ENCODE data around the gene FBXO47. TPM values are rescaled to one million over a fixed set of nuclear protein-coding genes. Genes with fewer than 3 reads are reported as not detected.

Gene FBXO47
- total and polyA plus RNA-seq, 9 of the 15 experiments (the other 6 are each of a cell fraction or from before 2014, with no cell fraction given), result not detected

GRCh38 chr17:38897671-38898290, 69.4 kb downstream of the FBXO47 start (continued):
- no peak for TF ChIP-seq ZNF146 (CRISPR knock-in tag; IDR thresholded peaks at IDR 0.05; ENCODE audit: unreplicated experiment)
- no peak for TF ChIP-seq ID3 (CRISPR knock-in tag; IDR thresholded peaks at IDR 0.05)
- no peak for TF ChIP-seq ID3 (tag; IDR thresholded peaks at IDR 0.05)
- no peak for TF ChIP-seq ASH1L (IDR thresholded peaks at IDR 0.05; ENCODE audit: borderline replicate concordance, low read depth, partially characterized antibody)
- no peak for TF ChIP-seq STAT6 (CRISPR knock-in tag; IDR thresholded peaks at IDR 0.05)
- TF ChIP-seq CBFB (CRISPR knock-in tag; IDR thresholded peaks at IDR 0.05), result no peak

- H3K9ac ChIP-seq (ENCODE audit: insufficient read depth in 1 of 2, low read depth in 2 of 2, low read length in 2 of 2), result no peak overlapping the region; a peak in 1 of 4 replicates
- H3K4me3 ChIP-seq, result no peak overlapping the region
- H3K79me2 ChIP-seq (ENCODE audit: control insufficient read depth, insufficient read depth, low read length), result peaks cover 19% of the 10 kb centered on the region; the same call in 2 of the 3 replicates
- H4K20me1 ChIP-seq (replicated peaks; ENCODE audit: control insufficient read depth, insufficient read depth, low read length), result peaks cover 40% of the 10 kb centered on the region
- CTCF ChIA-PET (ENCODE audit: low intra/inter-chr PET ratio), result no interaction called here
- POLR2A ChIA-PET, result interaction anchor here (0.5 to 2.4 kb wide), 5 partner anchors 9 to 182 kb away, joined by 4 to 9 read pairs (median 4); no protein-coding TSS in a partner anchor
- in situ Hi-C loops (cut with MboI), result no loop called here
- no peaks in the 10 kb centered on the region for H3K27me3 ChIP-seq (ENCODE audit: control insufficient read depth in 2 of 2, insufficient read depth in 2 of 2, low read length in 2 of 2)
- peaks cover 4% of the 10 kb centered on the region for H3K9me1 ChIP-seq (ENCODE audit: control insufficient read depth, insufficient read depth, low read length)
- TF ChIP-seq DNMT1 (IDR thresholded peaks at IDR 0.05), result no peak
- no peak for TF ChIP-seq MTA2 (IDR thresholded peaks at IDR 0.05; ENCODE audit: low read depth)
- 0 out of 2 replicates have a peak, but pooled peaks have one; percentile 22 for TF ChIP-seq POLR2G (IDR thresholded peaks at IDR 0.05; ENCODE audit: low read depth, low read length)
- DNase-seq (ENCODE audit: extremely low read depth in 1 of 4, low spot score in 3 of 4), result no peak
- FAIRE-seq, result no peak
- no TSS peak for BruUV-seq (replicated peaks)
- intact Hi-C loops (cut with micrococcal nuclease), result no loop called here
- 89% methylated on average over 6 of the region's 6 CpGs for WGBS (ENCODE audit: insufficient coverage, low coverage, missing lambda C conversion rate)
- ATAC-seq, result no peak
- H3K9me3 ChIP-seq (replicated peaks; ENCODE audit: control insufficient read depth, insufficient read depth, low read depth, low read length), result no peaks in the 10 kb centered on the region
- no peak overlapping the region for H2AFZ ChIP-seq (ENCODE audit: low read depth, low read length)
- peaks cover 79% of the 10 kb centered on the region; the same call in 2 of the 3 replicates for H3K36me3 ChIP-seq (ENCODE audit: control insufficient read depth, insufficient read depth, low read length)
- H3K4me2 ChIP-seq (ENCODE audit: insufficient read depth, low read length), result no peak overlapping the region
- peaks cover 58 to 65% of the 10 kb centered on the region in 2 experiments for H3K4me1 ChIP-seq (replicated peaks in 1 of 2; ENCODE audit: control insufficient read depth in 2 of 2, insufficient read depth in 2 of 2, low read length in 2 of 2)
- no peak overlapping the region for H3K27ac ChIP-seq (ENCODE audit: extremely low read depth, low read depth, low read length)
Measured at GRCh38 chr17:38897176-38897575, 70.0 kb downstream of the FBXO47 start.

Data from K562 (cell line).